BLaER1 (cell line): Measurements from ENCODE around the gene NT5DC4.
"Not testable (repeated sequence)": the region's sequence is repeated elsewhere in the genome, so short reads cannot be mapped to it uniquely, and the experiment has no call there.

Experiments
- H3K27ac ChIP-seq: shearing (Covaris generic); formaldehyde crosslinking; 2 replicates; pipeline ENCODE4 v1.8.1; 2022
- H3K27me3 ChIP-seq: shearing (Covaris generic); formaldehyde crosslinking; 2 replicates; pipeline ENCODE4 v1.8.1; 2022
- H3K36me3 ChIP-seq: shearing (Covaris generic); formaldehyde crosslinking; 2 replicates; pipeline ENCODE4 v1.8.1; 2022
- H3K4me1 ChIP-seq: shearing (Covaris generic); formaldehyde crosslinking; 2 replicates; pipeline ENCODE4 v1.8.1; 2022
- H3K4me2 ChIP-seq: shearing (Covaris generic); formaldehyde crosslinking; 2 replicates; pipeline ENCODE4 v1.8.1; 2022
- H3K4me3 ChIP-seq: shearing (Covaris generic); formaldehyde crosslinking; 2 replicates; pipeline ENCODE4 v1.8.1; 2022
- H3K9ac ChIP-seq: shearing (Covaris generic); formaldehyde crosslinking; 2 replicates; pipeline ENCODE4 v1.8.1; 2022
- H3K9me3 ChIP-seq: shearing (Covaris generic); formaldehyde crosslinking; 2 replicates; pipeline ENCODE4 v1.8.1; 2022
- H4K20me1 ChIP-seq: shearing (Covaris generic); formaldehyde crosslinking; 2 replicates; pipeline ENCODE4 v1.8.1; 2022
- Cebpa-rat ChIP-seq: shearing (Covaris generic); IDR thresholded peaks from 2 replicates; pipeline ENCODE4 v1.8.1; 2022

The NT5DC4 gene

DNA sequence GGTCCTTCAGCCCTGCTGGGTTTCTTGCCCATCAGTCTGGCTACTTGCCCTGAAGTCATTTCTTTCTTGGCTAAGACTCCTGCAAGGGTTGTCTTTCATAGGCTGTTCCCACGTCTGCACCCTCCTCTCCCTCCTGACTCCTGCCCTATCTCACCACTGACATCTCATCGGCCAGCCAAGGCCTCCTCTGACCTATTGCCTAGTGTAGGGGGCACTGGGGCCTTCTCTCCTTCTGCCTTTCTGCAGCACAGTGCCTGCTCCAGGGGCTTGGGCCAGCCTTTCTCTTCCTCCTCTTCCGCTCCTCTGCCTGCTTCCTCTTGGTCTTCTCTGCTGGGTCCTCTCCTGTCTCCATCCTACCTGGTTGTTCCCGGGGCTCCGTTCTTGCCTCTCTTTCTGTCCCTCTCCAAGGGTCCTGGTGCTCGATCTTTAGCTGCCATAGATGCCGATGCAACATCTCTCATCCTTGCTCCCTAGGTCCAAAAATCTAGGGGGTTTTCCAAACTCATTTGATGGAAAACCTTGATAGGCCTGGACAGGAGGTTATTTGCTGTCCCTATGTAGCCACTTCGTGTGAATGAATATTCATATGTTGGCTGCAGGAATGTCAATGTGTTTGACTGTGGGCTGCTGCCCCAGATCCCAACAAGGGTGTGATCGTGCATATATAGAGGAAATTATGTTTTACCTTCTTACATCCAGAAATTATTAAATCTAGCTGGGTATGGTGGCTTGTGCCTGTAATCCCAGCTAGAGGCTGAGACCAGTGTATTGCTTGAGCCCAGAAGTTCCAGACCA, 9.7 kb upstream of the NT5DC4 start:
- H3K4me1 ChIP-seq, result peaks cover 61% of the 10 kb centered on the region

DNA sequence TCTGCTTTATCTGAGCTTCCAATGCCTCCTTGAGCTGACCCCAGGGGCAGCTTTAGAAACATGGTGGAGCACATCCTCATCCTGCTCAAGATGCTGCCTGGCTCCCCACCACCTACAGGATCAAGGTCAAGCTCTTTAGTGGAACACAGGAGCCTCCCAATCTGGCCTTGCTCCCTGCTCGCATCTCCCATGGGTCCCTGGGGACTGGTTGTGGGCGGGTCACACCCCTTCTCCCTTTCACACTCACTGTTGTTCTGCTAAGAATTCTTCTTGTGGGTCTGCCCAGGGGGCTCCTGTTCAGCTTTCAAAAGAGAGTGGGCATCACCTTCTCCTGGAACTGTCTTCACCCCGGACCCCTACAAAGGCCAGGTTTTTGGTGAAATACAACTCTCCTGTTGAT, 8.4 kb upstream of the NT5DC4 start:
- H3K4me1 ChIP-seq, result peaks cover 48% of the 10 kb centered on the region
- H3K4me3 ChIP-seq, result no peak overlapping the region
- TF ChIP-seq Cebpa-rat, result no peak
- H3K9ac ChIP-seq, result no peak overlapping the region
- H3K9me3 ChIP-seq, result no peaks in the 10 kb centered on the region; the same call in 1 of the 2 replicates
- H3K27ac ChIP-seq, result no peak overlapping the region
- peak overlapping the region; percentile 15 for H3K4me2 ChIP-seq
- no peaks in the 10 kb centered on the region for H4K20me1 ChIP-seq
- no peaks in the 10 kb centered on the region for H3K27me3 ChIP-seq
- no peaks in the 10 kb centered on the region for H3K36me3 ChIP-seq

More for the DNA sequence above, 9.7 kb upstream of the NT5DC4 start:
- Histone ChIP-seq H3K36me3 (no peaks in the 10 kb centered on the region), H3K27me3 (no peaks in the 10 kb centered on the region), H4K20me1 (no peaks in the 10 kb centered on the region), H3K4me2 (no peak overlapping the region), H3K27ac (no peak overlapping the region), H3K9ac (no peak overlapping the region), H3K9me3 (no peaks in the 10 kb centered on the region), H3K4me3 (no peak overlapping the region)
- TF ChIP-seq Cebpa-rat, result no peak

DNA sequence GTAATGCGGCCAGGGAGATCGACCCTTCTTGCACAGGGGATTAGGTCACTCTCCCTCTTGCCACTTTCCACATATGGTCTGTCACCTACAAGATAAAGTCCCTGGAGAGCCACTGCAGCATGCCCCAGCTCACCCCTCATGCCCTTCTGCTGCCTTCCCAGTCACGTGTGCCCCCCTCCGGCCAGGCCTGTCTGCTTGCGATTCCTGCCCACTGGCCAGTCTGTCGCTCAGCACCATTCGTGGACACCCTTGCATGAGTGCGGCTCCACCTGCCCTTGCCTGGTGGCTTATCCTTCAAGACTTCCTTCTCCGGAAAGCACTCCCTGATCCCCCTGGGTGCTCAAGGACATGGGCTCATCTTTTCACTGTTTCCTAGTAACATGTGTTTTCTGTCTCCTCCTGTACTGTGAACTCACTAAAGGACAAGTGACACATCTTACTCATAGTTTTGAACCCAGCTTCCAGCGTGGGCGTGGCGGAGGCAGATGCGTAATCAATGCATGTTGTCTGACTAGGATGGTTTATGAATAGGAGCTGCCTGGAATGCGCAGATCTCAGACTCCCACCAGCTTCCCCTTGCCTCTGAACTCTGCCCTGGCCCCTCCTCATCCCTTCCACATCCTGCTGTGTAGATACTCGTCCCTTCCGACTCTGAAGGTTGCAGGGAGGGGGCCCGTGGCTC, 7.8 kb upstream of the NT5DC4 start:
- no peak overlapping the region for H3K27ac ChIP-seq
- peak overlapping the region; percentile 49 for H3K4me2 ChIP-seq
- no peak overlapping the region for H3K9ac ChIP-seq
- peaks cover 42% of the 10 kb centered on the region for H3K4me1 ChIP-seq
- H4K20me1 ChIP-seq, result no peaks in the 10 kb centered on the region
- H3K9me3 ChIP-seq, result no peaks in the 10 kb centered on the region; the same call in 1 of the 2 replicates
- no peaks in the 10 kb centered on the region for H3K36me3 ChIP-seq
- TF ChIP-seq Cebpa-rat, result no peak
- no peak overlapping the region for H3K4me3 ChIP-seq
- no peaks in the 10 kb centered on the region for H3K27me3 ChIP-seq

DNA sequence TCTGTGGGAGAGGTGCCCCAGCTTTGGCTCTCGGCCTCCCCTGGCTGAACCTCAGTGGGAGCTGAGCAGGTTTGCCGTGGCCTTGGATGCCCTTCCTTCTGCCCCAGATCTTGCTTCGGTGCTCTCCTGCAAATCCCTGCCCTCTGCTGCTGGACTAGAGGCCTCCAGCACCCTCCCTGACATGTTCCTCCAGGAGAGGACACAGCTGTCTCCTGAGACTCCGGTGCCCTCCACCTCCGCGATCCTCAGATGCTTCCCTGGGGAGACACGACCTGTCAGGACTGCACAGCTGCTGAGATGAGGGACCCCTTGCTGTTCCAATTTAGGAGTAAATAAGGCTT, 7.3 kb upstream of the NT5DC4 start:
- Histone ChIP-seq H3K4me3 (no peak overlapping the region), H3K36me3 (no peaks in the 10 kb centered on the region), H3K27me3 (no peaks in the 10 kb centered on the region), H3K9me3 (no peaks in the 10 kb centered on the region; the same call in 1 of the 2 replicates), H4K20me1 (no peaks in the 10 kb centered on the region), H3K27ac (no peak overlapping the region), H3K4me1 (peaks cover 37% of the 10 kb centered on the region), H3K4me2 (peak overlapping the region; percentile 49), H3K9ac (no peak overlapping the region)
- TF ChIP-seq Cebpa-rat, result no peak

DNA sequence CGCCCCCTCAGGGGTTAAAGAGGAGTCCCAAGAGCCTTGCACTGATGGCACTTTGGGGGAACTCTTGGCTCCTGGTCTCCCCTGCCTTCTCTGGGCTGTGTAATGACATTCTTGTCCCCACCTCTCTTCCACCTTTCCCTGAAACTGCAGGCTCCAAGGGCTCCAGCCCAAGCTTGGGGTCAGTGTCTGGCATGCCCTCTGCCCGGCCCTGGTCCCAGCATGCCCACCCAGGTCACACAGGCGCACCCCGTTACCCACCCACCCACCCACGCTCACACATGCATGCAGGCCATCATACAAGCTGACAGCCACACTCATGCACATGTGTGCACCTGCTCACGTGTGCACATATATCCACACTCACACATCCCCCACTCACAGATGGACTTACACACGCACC, 6.9 kb upstream of the NT5DC4 start:
- Histone ChIP-seq H3K27me3 (no peaks in the 10 kb centered on the region), H3K9me3 (no peaks in the 10 kb centered on the region; the same call in 1 of the 2 replicates), H3K36me3 (no peaks in the 10 kb centered on the region), H4K20me1 (no peaks in the 10 kb centered on the region), H3K4me2 (peak overlapping the region; percentile 49), H3K9ac (no peak overlapping the region), H3K4me1 (peaks cover 33% of the 10 kb centered on the region), H3K4me3 (no peak overlapping the region), H3K27ac (no peak overlapping the region)
- no peak for TF ChIP-seq Cebpa-rat

DNA sequence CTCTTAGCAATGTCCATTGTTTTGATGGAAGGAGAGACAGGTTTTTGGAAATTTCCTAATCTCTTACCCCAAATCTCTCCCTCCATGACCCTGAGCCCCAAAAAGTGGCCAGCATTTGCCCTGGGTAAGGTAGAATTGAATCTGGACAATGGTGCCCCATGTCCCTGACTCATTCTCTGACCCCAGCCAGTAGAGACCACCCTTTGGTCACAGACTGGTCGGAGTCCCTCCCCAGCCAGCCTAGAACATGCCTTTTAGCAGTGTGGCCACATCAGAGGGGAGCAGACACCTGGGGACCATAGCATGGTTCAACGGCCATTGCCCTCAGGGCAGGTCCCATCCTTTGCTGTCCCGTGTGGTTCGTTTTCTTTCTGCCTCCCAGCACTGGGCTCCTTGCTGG, 6.5 kb upstream of the NT5DC4 start:
- no peak for TF ChIP-seq Cebpa-rat
- Histone ChIP-seq H3K27ac (no peak overlapping the region), H3K4me2 (no peak overlapping the region), H3K4me3 (no peak overlapping the region), H3K36me3 (no peaks in the 10 kb centered on the region), H3K27me3 (no peaks in the 10 kb centered on the region), H4K20me1 (no peaks in the 10 kb centered on the region), H3K9me3 (no peaks in the 10 kb centered on the region; the same call in 1 of the 2 replicates), H3K9ac (no peak overlapping the region), H3K4me1 (peaks cover 29% of the 10 kb centered on the region)

DNA sequence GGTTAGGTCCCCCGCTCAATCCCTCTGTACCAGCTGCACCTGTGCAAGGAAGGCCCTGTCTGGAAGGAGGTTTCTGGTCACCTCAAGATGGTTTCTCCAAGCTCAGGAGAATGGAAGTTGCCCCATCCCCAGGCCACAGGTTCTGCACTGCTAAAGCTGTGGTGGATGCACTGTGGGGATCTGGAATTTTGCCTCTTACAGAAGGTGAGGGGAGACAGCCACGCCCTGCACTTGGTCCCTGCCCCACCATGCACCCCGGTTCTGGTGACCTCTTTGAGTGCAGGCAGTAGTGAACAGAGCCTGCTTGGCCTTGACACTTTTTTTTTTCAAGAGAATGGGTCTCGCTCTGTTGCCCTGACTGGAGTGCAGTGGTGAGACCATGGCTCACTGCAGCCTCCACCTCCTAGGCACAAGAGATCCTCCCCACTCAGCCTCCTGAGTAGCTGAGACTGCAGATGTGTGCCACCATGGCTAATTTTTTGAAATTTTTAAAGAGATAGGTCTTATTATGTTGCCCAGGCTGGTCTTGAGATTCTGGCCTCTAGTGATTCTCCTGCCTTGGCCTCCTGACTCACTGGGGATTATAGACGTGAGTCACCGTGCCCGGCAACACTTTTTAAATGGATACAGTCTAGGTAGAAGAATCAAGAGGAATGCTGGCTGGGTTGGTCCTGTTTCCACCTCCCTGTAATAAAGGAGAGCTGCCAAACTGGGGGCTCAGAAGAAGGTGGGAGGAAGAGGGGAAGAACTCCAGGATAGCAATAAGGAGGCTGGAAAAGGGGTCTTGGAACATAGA, 5.8 kb upstream of the NT5DC4 start:
- no peak overlapping the region for H3K27ac ChIP-seq
- H3K4me3 ChIP-seq, result no peak overlapping the region
- H3K4me1 ChIP-seq, result peaks cover 23% of the 10 kb centered on the region
- no peak overlapping the region for H3K9ac ChIP-seq
- no peaks in the 10 kb centered on the region for H3K36me3 ChIP-seq
- H3K9me3 ChIP-seq, result no peaks in the 10 kb centered on the region; the same call in 1 of the 2 replicates
- no peaks in the 10 kb centered on the region for H4K20me1 ChIP-seq
- no peaks in the 10 kb centered on the region for H3K27me3 ChIP-seq
- TF ChIP-seq Cebpa-rat, result no peak
- no peak overlapping the region for H3K4me2 ChIP-seq

DNA sequence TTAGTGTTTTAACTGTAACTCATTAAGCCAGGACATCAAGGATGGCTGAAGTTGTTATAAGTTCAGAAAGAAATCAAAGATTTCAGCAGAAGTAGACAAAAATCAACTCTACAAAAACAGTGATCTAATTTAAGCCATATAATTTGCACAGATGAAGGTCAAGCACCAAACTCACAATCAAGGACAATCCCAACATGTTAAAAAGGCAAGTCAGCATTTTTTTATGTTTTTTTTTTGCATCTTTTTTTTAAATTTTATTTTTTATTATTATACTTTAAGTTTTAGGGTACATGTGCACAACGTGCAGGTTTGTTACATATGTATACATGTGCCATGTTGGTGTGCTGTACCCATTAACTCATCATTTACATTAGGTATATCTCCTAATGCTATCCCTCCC, 4.7 kb upstream of the NT5DC4 start:
- H3K4me2 ChIP-seq, H4K20me1 ChIP-seq, H3K27ac ChIP-seq, H3K36me3 ChIP-seq, H3K9me3 ChIP-seq, H3K27me3 ChIP-seq, H3K4me3 ChIP-seq, H3K9ac ChIP-seq: not testable (repeated sequence)
- peaks cover 28% of the 10 kb centered on the region for H3K4me1 ChIP-seq

DNA sequence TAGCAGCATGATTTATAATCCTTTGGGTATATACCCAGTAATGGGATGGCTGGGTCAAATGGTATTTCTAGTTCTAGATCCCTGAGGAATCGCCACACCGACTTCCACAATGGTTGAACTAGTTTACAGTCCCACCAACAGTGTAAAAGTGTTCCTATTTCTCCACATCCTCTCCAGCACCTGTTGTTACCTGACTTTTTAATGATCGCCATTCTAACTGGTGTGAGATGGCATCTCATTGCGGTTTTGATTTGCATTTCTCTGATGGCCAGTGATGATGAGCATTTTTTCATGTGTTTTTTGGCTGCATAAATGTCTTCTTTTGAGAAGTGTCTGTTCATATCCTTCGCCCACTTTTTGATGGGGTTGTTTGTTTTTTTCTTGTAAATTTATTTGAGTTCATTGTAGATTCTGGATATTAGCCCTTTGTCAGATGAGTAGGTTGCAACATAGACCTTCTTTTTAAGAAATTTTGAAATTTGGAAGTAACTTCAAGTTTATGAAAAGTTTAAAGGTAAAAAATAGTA, 3.9 kb upstream of the NT5DC4 start:
- H3K4me1 ChIP-seq, result peaks cover 28% of the 10 kb centered on the region
- H3K9me3 ChIP-seq, H3K27ac ChIP-seq, H3K27me3 ChIP-seq, H3K9ac ChIP-seq, H3K36me3 ChIP-seq, H3K4me2 ChIP-seq, H3K4me3 ChIP-seq, H4K20me1 ChIP-seq: not testable (repeated sequence)
